ENCODE measurements around the gene ZNF385D.

The ZNF385D gene

DNA sequence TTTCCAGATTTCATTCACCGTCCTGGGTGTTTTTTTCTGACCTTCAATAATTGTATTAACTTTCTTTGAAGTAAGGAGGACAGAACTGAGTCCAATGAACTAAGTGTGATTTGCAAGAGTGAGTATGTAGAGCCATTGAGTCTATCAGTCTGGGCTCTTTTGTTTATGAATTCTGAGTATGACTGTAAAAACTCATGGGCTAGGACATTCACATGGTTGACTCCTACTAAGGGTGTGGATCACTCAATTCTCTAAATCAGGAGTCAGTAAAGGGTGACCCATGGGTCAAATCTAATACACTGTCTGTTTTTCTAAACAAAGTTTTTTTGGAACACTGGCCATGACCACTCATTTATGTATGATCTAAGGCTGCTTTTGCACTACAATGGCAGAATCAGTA, 269.0 kb downstream of the ZNF385D start:
- TF ChIP-seq, protein P1, sequence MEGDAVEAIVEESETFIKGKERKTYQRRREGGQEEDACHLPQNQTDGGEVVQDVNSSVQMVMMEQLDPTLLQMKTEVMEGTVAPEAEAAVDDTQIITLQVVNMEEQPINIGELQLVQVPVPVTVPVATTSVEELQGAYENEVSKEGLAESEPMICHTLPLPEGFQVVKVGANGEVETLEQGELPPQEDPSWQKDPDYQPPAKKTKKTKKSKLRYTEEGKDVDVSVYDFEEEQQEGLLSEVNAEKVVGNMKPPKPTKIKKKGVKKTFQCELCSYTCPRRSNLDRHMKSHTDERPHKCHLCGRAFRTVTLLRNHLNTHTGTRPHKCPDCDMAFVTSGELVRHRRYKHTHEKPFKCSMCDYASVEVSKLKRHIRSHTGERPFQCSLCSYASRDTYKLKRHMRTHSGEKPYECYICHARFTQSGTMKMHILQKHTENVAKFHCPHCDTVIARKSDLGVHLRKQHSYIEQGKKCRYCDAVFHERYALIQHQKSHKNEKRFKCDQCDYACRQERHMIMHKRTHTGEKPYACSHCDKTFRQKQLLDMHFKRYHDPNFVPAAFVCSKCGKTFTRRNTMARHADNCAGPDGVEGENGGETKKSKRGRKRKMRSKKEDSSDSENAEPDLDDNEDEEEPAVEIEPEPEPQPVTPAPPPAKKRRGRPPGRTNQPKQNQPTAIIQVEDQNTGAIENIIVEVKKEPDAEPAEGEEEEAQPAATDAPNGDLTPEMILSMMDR (IDR thresholded peaks at IDR 0.05; ENCODE audit: control extremely low read depth, extremely low read depth, low read depth, missing control alignments) = no peak
- ChIA-PET CTCF (interaction anchor here (1.0 to 1.7 kb wide), 2 partner anchors 9 to 970 kb away, joined by 3 to 6 read pairs; no protein-coding TSS in a partner anchor), POLR2A (no interaction called here)
- no peak for DNase-seq (ENCODE audit: extremely low spot score)

DNA sequence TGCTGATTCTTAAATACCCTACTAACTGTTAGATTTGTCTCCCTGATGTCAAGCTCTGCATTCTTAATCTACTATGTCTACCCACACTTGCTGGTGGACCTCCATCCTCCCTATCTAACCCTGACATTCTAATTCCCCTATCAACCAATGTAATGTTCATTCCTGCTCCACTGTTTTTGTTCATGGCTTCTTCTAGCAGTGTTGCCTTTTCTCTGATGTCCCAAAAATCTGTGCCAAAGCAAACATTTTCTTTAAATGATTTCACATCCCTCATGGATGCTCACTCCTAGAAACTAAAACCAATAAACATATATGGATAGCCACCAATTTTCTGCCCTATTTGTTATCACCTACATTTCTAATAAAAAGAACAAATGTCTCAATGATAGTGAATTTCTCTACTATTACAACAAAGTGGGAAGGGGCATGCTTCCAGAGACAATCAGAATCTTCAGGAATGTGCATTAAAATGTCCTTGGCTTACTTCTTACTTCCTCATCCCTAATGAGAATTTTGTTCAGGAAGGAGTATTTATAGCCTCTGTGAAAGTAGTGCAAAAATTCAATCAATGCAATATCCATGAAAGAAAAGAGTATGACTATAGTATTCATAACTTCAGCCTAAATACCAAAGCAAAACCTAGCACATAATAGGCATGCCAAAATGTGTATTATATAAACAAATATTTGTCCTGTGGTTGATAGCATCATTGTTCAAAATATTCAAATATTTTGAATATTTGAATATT, 273.3 kb downstream of the ZNF385D start:
- CTCF ChIA-PET = no interaction called here
- no peak for DNase-seq (ENCODE audit: extremely low spot score)
- TF ChIP-seq, protein P1 (IDR thresholded peaks at IDR 0.05; ENCODE audit: control extremely low read depth, extremely low read depth, low read depth, missing control alignments) = no peak
- POLR2A ChIA-PET = no interaction called here

DNA sequence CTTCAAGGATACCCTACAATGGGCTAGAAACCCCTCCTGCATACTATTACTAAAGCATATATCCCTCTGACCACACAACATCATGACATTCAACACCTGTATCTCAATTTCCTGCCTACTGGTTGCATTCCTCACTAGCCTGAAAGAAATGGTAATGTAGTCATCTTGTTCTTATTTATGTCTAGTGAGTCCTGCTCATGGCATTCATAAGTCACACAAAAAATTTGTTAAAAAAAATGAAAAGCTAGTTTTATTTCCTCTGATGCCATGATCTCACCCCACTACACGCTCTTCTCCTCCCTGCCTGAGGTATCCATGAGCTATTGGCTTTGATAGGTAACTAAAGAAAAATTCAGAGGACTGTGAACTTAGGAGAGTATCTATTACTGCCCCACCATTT, 284.5 kb downstream of the ZNF385D start:
- TF ChIP-seq, protein P1 (IDR thresholded peaks at IDR 0.05; ENCODE audit: control extremely low read depth, extremely low read depth, low read depth, missing control alignments) = no peak
- ChIA-PET POLR2A (no interaction called here), CTCF (no interaction called here)
- DNase-seq (ENCODE audit: extremely low spot score) = no peak

DNA sequence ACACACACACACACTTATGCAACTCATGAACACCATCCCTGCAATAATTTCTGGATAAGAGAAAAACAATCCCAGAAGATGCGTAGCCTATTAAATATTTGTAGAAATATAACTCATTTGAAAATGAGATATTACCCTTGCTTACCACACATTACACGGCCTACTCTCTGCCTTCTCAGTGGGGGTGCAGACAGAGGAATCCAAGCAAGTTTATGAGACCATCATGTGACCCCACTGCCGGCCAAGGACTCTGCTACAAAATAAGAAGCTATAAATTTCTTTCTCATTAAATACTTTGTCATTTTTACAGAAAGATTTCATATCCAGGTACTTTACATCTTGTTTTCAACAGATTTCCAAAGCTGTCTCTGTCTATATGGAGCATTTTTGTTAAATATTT, 286.3 kb downstream of the ZNF385D start:
- CTCF ChIA-PET = no interaction called here
- POLR2A ChIA-PET = no interaction called here
- TF ChIP-seq, protein P1 (IDR thresholded peaks at IDR 0.05; ENCODE audit: control extremely low read depth, extremely low read depth, low read depth, missing control alignments) = no peak
- DNase-seq (ENCODE audit: extremely low spot score) = no peak

DNA sequence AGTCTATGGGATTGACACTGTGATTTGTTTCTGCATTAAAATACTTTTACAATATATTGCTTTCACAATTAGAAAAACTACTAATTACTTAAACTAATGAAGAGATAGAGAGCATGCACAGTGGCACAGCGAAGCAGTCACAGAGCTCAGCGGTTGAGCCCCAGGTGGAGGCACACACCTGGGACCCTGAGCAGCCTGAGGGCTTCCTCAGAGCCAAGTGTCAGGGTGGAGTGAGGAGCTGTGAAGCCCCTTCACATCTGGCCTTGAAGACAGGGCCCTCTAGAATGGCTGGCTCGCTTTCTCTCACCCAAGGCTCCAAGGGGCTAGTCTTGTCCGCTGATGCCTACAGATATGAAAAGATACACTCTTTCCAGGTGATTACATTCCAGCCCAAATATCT, 287.7 kb downstream of the ZNF385D start:
- DNase-seq (ENCODE audit: extremely low spot score) = no peak
- ChIA-PET POLR2A (no interaction called here), CTCF (no interaction called here)
- TF ChIP-seq, protein P1 (IDR thresholded peaks at IDR 0.05; ENCODE audit: control extremely low read depth, extremely low read depth, low read depth, missing control alignments) = no peak

DNA sequence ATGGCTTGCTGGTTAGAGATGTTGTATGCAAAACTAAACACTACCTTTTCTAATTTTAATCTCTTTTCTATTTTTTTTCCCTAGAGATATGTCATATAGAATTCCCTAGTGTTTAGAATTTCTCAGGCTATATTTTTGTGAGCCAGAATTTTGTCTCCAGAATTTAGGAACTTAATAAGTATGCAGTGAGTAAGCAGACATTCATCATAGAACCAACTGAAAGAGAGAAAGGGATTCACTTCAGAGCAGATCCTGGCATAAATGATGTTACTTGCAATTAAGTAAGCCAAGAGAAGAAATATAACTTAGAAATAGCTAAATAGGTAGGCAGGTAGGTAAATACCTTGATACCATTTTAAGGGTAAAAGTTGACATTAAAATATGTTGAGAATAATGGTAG, 288.9 kb downstream of the ZNF385D start:
- TF ChIP-seq, protein P1 (IDR thresholded peaks at IDR 0.05; ENCODE audit: control extremely low read depth, extremely low read depth, low read depth, missing control alignments) = no peak
- CTCF ChIA-PET = interaction anchor here (0.9 to 2.1 kb wide), 2 partner anchors 11 to 12 kb away, joined by 3 to 6 read pairs; no protein-coding TSS in a partner anchor
- POLR2A ChIA-PET = no interaction called here
- no peak for DNase-seq (ENCODE audit: extremely low spot score)
